ENCODE measurements around the gene TNFRSF8. TPM values are rescaled to one million over a fixed set of nuclear protein-coding genes. Genes with fewer than 3 reads are reported as not detected.

TNFRSF8 gene
- total and polyA plus RNA-seq, 9 of the 15 experiments (the other 6 are each of a cell fraction or from before 2014, with no cell fraction given) = 3.5 to 38.4 (median 17.1) TPM

DNA sequence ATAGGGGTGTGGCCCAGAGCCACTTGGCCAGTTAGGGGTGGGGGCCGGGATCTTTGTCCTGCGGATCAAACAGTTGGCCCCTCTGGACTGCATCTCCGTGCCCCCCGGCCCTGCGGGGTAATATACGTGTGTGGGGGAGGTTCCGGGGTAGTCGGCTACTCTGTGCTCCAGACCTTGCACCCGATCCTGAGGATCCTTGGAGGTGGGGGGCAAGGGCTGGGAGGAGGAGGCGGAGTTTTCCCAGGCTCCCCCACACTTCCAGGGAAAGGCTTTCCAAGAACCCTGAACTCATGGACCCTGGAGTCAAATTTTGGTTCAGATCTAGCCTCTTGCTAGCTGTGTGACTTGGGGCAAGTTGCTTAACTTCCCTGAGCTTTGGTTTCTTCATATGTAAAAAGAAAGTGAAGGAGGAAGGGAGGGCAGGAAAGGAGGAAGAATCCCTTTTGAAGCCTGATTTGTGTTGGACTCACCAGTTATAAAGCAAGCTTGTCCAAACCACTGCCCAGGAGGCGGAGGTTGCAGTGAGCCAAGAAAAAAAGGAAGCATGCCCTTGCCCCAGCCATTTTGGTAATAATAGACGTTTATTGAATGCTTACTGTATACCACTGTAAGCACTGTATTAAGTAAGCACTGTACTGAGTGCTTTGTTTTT, 43.1 kb upstream of the TNFRSF8 start (continued):
- TF ChIP-seq GABPB1 (CRISPR knock-in tag; IDR thresholded peaks at IDR 0.05) (peak; percentile 38; the same call in 1 of the 2 replicates), ZNF197 (CRISPR knock-in tag; IDR thresholded peaks at IDR 0.05; ENCODE audit: low read depth) (no peak), MTA1 (IDR thresholded peaks at IDR 0.05; ENCODE audit: borderline replicate concordance) (0 out of 2 replicates have a peak, but pooled peaks have one; percentile 17), NFRKB (IDR thresholded peaks at IDR 0.05; ENCODE audit: low read depth) (no peak), FOXM1 (IDR thresholded peaks at IDR 0.05; ENCODE audit: low read depth) (peak; percentile 20; the same call in 1 of the 2 replicates), FOXM1 (CRISPR knock-in tag; IDR thresholded peaks at IDR 0.05; ENCODE audit: low read depth) (no peak), MTF1 (CRISPR knock-in tag; IDR thresholded peaks at IDR 0.05; ENCODE audit: borderline replicate concordance) (no peak), HLTF (IDR thresholded peaks at IDR 0.05) (no peak), FOXJ3 (CRISPR knock-in tag; IDR thresholded peaks at IDR 0.05) (no peak), SMAD4 (CRISPR knock-in tag; conservative IDR thresholded peaks at IDR 0.05) (peak; percentile 41; the same call in 1 of the 2 replicates), EHMT2 (IDR thresholded peaks at IDR 0.05) (no peak), ZNF212 (CRISPR knock-in tag; IDR thresholded peaks at IDR 0.05) (no peak), PHTF2 (CRISPR knock-in tag; IDR thresholded peaks at IDR 0.05) (no peak), LCOR (CRISPR knock-in tag; IDR thresholded peaks at IDR 0.05) (0 out of 2 replicates have a peak, but pooled peaks have one; percentile 32)
- TF ChIP-seq, protein P1, sequence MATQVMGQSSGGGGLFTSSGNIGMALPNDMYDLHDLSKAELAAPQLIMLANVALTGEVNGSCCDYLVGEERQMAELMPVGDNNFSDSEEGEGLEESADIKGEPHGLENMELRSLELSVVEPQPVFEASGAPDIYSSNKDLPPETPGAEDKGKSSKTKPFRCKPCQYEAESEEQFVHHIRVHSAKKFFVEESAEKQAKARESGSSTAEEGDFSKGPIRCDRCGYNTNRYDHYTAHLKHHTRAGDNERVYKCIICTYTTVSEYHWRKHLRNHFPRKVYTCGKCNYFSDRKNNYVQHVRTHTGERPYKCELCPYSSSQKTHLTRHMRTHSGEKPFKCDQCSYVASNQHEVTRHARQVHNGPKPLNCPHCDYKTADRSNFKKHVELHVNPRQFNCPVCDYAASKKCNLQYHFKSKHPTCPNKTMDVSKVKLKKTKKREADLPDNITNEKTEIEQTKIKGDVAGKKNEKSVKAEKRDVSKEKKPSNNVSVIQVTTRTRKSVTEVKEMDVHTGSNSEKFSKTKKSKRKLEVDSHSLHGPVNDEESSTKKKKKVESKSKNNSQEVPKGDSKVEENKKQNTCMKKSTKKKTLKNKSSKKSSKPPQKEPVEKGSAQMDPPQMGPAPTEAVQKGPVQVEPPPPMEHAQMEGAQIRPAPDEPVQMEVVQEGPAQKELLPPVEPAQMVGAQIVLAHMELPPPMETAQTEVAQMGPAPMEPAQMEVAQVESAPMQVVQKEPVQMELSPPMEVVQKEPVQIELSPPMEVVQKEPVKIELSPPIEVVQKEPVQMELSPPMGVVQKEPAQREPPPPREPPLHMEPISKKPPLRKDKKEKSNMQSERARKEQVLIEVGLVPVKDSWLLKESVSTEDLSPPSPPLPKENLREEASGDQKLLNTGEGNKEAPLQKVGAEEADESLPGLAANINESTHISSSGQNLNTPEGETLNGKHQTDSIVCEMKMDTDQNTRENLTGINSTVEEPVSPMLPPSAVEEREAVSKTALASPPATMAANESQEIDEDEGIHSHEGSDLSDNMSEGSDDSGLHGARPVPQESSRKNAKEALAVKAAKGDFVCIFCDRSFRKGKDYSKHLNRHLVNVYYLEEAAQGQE (IDR thresholded peaks at IDR 0.05; ENCODE audit: borderline replicate concordance) = no peak
- TF ChIP-seq, protein P1 (CRISPR knock-in tag; IDR thresholded peaks at IDR 0.05; ENCODE audit: low read depth) = no peak
- TF ChIP-seq, protein P2, sequence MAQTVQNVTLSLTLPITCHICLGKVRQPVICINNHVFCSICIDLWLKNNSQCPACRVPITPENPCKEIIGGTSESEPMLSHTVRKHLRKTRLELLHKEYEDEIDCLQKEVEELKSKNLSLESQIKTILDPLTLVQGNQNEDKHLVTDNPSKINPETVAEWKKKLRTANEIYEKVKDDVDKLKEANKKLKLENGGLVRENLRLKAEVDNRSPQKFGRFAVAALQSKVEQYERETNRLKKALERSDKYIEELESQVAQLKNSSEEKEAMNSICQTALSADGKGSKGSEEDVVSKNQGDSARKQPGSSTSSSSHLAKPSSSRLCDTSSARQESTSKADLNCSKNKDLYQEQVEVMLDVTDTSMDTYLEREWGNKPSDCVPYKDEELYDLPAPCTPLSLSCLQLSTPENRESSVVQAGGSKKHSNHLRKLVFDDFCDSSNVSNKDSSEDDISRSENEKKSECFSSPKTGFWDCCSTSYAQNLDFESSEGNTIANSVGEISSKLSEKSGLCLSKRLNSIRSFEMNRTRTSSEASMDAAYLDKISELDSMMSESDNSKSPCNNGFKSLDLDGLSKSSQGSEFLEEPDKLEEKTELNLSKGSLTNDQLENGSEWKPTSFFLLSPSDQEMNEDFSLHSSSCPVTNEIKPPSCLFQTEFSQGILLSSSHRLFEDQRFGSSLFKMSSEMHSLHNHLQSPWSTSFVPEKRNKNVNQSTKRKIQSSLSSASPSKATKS (CRISPR knock-in tag; IDR thresholded peaks at IDR 0.05) = 0 out of 2 replicates have a peak, but pooled peaks have one; percentile 7
- TF ChIP-seq, protein P3, sequence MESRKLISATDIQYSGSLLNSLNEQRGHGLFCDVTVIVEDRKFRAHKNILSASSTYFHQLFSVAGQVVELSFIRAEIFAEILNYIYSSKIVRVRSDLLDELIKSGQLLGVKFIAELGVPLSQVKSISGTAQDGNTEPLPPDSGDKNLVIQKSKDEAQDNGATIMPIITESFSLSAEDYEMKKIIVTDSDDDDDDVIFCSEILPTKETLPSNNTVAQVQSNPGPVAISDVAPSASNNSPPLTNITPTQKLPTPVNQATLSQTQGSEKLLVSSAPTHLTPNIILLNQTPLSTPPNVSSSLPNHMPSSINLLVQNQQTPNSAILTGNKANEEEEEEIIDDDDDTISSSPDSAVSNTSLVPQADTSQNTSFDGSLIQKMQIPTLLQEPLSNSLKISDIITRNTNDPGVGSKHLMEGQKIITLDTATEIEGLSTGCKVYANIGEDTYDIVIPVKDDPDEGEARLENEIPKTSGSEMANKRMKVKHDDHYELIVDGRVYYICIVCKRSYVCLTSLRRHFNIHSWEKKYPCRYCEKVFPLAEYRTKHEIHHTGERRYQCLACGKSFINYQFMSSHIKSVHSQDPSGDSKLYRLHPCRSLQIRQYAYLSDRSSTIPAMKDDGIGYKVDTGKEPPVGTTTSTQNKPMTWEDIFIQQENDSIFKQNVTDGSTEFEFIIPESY (CRISPR knock-in tag; IDR thresholded peaks at IDR 0.05) = no peak
